Measurements from ENCODE around the gene USP28.

DNA sequence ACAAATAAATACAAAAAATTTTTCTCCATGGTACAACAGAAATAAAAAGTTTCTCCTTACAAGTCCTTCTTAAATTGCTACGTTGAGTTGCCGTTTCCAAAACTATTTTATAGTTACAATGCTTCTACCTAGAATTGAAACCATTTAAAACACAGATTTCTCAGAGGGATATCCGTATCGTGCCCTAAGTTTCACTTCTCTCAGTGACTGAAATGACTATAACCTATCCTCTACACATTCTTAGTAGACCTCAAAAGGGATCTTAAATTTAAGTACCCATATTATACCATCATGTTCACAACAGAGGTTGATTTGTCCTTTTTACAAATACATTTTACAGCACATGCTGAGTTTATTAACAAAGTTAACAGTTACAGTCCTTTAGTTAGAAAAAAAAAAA, 44.1 kb downstream of the USP28 start:
- TF ChIP-seq CTCF (IDR thresholded peaks at IDR 0.05; ENCODE audit: low read length) (no peak), EZH2 (optimal IDR thresholded peaks at IDR 0.05; ENCODE audit: low read depth, low read length) (no peak), EZH2phosphoT487 (IDR thresholded peaks at IDR 0.05; ENCODE audit: low read length) (no peak)
